GM12865 (cell line): Measurements from ENCODE around the gene PSME4.

Experiments
- DNase-seq: peaks from one replicate; pipeline ENCODE4 v3.0.0; 2010; ENCODE audit warnings: low read depth
- H3K4me3 ChIP-seq: 2 replicates; pipeline ENCODE4 v1.5.1; 2011; ENCODE audit warnings: mild to moderate bottlenecking, low read depth, low read length, control low read depth
- CTCF ChIP-seq: IDR thresholded peaks from 2 replicates; pipeline ENCODE4 v1.5.1; 2011; ENCODE audit warnings: low read length, control low read depth, low read depth, inconsistent platforms; ENCODE audit not compliant: insufficient read depth; ENCODE audit errors: missing control alignments

Gene PSME4

GRCh38 chr2:53867773-53868172, 103.0 kb downstream of the PSME4 start:
- no peak for TF ChIP-seq CTCF
- no peak overlapping the region for H3K4me3 ChIP-seq
- DNase-seq, result no peak

- no peak overlapping the region for H3K4me3 ChIP-seq
- no peak for TF ChIP-seq CTCF
- DNase-seq, result no peak
These were observed 103.6 kb downstream of the PSME4 start for GRCh38 chr2:53867169-53867568.

DNA sequence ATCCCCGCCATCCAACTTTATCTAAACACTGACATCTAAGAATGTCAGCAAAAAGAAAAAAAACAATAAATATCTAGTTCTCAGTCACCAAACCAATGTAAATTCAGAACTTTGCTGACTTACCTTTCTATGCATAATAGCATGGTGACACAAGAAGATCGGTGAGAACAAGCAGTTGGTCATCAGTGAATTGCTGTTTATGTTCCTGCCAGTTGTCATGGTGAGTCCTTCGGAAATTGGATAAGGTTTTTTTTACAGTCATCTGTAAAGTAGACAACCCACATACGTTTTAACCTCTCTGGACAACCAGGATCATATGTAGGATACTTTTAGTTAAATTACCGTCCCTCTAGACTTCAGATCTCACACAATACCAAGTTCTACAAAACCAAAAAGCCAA, 104.8 kb downstream of the PSME4 start:
- TF ChIP-seq CTCF, result no peak
- no peak for DNase-seq
- no peak overlapping the region for H3K4me3 ChIP-seq

DNA sequence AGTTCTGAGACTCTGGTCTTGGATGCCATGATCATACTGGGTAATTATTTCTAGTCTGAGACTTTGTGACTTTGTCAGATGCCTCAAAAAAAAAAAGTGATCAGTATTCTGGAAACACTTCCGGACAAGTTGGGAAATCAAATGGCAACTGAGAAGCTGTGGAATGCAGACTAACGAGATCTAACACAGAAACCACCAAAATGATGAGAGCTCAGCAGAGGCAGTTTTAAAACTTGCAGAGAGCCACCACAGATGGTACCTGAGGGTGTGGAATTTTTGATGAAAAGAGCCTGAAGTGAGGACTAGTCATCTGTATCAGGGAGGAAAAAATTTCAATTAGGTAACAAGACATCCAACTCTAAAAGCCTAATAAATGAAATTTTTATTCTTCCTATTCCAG, 105.5 kb downstream of the PSME4 start:
- DNase-seq, result no peak
- no peak overlapping the region for H3K4me3 ChIP-seq
- no peak for TF ChIP-seq CTCF

DNA sequence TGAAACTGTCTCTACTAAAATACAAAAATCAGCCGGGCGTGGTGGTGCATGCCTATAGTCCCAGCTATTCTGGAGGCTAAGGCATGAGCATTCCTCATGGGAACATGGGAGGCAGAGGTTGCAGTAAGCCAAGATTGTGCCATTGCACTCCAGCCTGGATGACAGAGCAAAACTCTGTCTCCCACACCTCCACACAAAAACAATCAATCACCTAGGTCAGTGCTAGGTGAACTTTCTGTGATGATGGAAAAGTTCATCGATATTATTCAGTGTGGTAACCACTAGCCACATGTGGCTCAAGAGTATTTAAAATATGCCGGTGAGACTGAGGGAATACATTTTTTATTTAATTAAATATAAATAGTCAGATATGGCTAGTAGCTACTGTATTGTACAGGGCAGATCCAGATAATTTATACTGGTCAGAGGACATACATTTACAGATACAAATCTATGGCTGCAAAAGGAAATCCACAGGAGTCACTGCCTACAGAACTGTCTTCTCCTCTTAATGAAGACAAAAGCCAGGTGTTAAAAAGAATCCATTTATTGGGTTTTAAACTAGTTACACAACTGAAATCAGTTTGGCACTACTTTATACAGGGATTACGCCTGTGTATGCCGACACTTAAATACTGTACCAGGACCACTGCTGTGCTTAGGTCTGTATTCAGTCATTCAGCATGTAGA, 107.1 kb downstream of the PSME4 start:
- TF ChIP-seq CTCF, result no peak
- no peak overlapping the region for H3K4me3 ChIP-seq
- DNase-seq, result no peak

DNA sequence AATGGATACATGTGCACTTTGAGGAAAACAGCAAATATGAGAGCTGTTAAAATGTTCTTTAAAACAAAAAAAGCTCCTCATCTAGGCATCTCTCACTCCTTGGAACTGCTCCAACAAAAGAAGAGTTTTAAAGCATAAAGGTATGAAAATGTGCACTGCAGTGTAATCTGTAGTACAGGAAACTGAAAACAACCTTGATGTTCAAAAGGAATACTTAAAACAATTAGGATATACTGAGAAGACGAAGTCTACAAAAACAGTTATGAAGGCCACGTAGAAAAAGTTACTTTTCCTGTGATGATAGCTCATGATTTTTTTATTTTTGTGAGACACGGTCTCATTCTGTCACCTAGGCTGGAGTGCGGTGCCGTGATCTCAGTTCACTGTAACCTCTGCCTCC, 109.0 kb downstream of the PSME4 start:
- TF ChIP-seq CTCF, result no peak
- DNase-seq, result no peak
- no peak overlapping the region for H3K4me3 ChIP-seq

DNA sequence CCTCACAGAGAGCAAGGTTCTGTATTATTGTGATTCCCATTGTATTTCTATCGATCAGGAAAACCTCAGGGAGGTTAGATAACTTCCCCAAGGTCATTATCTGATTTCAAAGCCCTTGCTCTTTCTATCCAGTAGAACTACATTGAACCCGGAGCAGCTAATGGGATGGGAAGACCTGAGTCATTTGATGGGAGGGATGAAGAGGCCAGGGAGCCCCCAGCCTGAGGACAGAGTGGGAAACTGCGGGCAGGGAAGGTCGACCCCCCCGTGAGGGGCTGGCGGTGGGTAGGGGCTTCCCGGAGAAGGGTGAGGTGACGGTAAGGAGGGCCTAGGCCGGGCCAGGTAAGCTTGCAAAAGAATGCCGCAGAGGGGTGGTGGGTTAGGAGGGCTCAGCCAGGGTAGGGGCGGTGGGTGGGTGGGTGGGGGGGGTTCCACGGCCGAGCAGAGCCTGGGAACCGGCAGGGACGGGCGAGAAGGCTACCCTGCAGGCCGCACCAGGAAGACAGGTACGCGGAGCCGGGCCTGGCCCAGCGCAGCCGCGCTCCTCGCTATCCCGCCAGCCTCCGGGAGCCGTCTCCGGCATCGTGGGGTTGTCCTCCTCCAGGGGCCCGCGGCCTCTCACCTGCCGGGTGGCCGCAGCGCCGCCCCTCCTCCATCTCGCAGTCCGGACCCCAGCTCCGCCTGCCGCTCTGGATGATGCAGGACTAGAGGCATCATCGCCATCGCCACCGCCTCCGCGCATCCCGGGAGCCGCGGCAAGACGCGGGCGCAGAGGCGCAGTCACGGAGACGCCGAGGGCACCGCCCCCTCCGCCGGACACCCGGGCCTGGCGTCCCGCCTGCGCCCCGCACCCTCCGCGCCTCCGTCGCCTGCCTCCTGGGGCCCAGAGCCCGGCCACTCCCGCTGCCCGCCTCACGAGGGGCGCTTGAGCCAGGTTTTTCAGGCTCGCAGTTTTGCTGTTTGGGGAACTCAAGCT, 111.3 kb downstream of the PSME4 start, which contains the start of gene GPR75:
Gene GPR75, minus strand, starts transcription at position 762 of the 976 bp plus-strand sequence. CDS start 5,211 bp downstream, outside the sequence.
- DNase-seq, result no peak
- TF ChIP-seq CTCF, result no peak
- H3K4me3 ChIP-seq, result no peak within 1 kb of the TSS
